GM23248 (cell line): ENCODE measurements around the gene DLX6.

Source experiments
- EZH2 ChIP-seq: fragments of 200-600 bp; sonication (generic); IDR thresholded peaks from 2 replicates; pipeline ENCODE4 v1.6.1; 2018; ENCODE audit warnings: antibody characterized with exemption, mild to moderate bottlenecking; ENCODE audit not compliant: insufficient read depth, poor library complexity, severe bottlenecking
- EZH2phosphoT487 ChIP-seq: fragments of 200-600 bp; sonication (generic); IDR thresholded peaks from 2 replicates; pipeline ENCODE4 v1.6.1; 2018; ENCODE audit warnings: antibody characterized with exemption, moderate library complexity, mild to moderate bottlenecking, low read depth; ENCODE audit not compliant: insufficient read depth

DNA sequence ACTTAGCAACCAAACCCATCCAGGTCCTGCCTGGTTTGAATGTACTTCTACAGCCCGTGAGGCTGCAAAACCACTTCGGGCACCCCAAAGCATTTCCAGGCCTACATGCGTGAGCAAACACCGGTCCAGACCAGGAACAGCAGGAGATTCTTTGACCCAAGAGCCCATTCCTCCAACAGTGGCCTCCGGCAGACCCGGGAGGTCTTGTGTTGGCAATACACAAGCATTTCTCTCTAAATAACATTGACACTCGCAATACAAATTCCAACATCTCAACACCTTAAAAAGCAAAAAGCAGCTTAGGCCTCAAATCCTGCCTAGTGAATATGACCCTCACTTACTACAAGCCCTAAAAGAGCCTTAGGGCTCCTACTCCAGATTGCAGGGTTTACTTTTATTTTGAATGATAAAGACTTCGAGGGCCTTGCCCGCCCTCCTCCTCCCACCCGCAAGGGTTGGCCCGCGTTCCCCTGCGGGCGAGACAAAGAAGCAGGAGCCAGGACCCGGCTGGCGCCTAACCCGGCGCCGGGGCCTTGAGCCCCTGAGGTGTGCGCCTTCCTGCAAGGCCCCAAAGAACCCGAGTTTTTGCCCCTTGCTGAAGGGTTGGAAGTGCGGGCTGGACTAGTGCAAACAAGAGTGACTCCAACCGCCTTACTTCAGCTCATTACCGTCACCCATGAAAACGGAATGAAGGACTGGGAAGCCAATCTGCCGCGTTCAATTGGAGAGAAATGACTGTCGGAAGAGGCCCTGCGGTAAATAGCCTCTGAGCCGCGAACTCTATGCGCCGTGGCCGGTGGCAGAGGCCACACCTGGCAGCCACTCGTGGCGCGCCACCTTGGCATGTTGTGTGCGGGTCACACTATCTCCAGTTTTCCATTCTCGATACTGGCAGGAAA is 3.4 kb upstream of the DLX6 start:
- TF ChIP-seq EZH2phosphoT487 (no peak), EZH2 (peak; percentile 11)
